Astrocyte of the hippocampus (primary cell): ENCODE data around the gene EBLN1.
"Not testable (repeated sequence)": the region's sequence is repeated elsewhere in the genome, so short reads cannot be mapped to it uniquely, and the experiment has no call there.

Experiments used
- DNase-seq: peaks from one replicate; pipeline ENCODE4 v3.0.0; 2011; ENCODE audit warnings: low read depth, low spot score

Gene EBLN1

DNA sequence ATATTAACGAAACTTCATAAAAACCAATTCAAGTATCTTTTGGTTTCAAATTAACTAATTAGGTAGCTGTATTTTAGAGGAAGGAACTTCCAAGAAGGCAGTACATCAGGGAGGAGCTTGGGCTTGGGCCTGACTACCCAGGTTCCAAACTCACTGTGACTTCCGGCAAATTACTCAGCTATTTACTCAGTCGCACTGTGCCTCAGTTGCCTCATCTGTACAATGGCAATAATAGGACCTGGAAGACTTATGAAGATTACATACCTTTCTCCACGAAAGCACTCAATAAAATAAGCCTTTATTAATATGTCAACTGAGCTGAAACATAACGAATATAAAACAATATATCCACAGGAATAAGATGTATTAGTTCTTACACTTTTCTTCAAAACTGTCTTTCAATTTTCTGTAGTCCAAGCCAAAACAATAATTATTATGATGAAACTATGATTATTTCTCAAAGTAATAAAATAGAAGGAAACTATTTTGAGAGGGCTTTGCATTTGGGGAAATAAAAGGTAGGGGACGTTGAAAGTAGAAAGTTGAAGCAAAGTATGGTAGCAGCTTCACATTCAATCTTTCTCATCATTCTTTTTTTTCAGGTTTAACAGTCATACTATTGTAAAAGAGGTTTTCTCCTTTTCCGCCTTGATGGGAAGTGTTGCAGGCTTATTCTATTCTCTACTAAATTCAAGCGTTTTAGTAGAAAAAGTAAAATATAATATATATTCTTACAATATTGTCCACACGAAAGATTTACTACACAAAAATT is 10.5 kb upstream of the EBLN1 start:
- DNase-seq, result no peak

DNA sequence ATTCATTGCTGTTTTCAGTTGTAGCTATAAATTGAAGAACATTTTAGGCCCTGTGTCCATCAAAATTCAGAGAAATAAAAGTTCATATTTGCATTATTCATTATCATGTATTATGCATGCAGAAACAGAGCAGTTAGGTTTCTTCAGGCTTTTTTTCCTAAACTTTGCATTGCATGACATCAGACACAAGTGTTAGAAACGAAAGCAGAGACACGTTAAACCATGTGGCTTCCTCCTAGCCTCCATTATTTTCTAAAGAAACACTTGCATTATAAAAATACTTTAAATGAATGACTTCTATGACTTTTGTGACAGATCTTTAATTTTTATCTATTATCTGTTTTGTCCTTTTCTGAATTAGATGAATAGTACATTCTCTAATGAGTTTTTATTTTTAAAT is 8.8 kb upstream of the EBLN1 start:
- no peak for DNase-seq

- DNase-seq, result no peak
Measured at GRCh38 chr10:22222236-22223190, 4.7 kb upstream of the EBLN1 start.

DNA sequence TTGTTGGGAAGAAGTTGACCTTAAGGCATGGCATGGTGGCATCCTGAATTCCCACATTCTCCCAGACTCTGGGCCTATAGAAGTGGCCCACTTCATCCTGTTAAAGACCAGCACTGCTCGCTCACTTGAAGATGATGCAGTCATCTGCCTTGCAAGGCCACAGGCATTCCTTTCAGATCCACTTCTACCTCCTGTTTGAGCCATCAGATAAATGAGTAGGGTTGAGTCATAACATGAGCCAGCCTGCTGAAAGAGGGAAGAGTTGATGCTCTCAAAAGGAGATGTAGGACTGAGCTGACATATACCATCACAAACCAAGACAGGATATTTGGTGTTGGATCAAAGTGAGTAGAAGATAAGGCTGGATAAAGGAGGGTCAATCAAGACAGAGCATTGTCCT is 1.5 kb upstream of the EBLN1 start:
- no peak for DNase-seq

DNA sequence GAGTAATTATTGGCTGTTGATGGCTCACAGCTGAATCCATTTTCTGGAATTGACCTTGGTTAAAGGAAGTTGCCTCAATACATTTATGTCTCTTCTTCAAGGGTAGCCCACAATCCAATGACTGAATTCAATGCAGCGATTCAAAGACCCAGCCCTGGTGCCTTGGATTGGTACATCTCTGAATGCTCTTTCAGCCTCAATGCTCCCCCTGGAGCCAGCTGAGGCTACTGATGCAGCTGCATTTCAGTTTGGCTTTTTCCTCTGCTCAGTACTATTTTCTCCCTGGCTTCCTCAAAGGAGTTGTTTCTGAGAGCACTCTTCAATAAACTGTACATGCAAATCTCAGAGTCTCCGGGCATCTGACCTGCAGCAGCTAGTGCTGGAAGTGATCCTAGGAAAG is 633 bp upstream of the EBLN1 start:
- DNase-seq, result no peak

- DNase-seq, result not testable (repeated sequence)
Measured at GRCh38 chr10:22217084-22217483, 731 bp downstream of the EBLN1 start.

DNA sequence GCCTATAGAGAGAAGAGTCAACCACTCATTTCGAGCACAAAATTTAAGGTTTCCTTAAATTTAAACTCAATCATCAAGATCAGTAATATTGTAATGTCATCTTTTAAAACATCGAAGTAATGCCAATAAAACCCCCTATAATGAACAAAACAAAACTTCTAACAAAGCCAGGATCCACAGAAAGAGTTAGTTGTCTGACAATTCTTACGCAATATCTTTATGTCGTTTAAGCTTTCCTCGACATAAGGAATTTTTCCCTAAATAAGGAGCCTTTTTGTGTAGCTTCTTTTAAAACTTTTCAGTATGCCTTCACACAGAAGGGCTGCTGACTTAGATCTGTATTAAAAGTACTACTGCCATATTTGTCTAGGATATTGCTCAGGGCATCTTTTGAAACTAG is 7.5 kb downstream of the EBLN1 start:
- no peak for DNase-seq

DNA sequence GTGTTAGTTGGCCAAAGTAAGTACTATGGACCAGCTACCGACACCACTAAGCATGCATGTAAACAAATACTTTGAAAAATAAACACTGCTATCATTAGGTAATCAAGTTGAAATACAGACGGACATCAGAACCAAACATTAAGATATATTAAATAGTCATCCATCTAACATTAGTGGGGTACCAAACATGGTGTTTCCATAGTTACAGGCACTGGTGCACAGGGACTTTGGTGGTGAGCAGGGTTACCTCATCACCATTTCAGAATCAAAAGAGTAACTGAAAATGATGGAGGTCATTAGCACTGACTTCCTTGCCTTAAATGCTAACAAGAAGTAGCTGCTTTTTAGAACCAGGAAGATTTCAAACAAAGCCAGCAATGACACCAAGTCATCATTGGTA is 23.9 kb downstream of the EBLN1 start:
- no peak for DNase-seq

- DNase-seq, result no peak
Measured at GRCh38 chr10:22185586-22185985, 32.2 kb downstream of the EBLN1 start.

DNA sequence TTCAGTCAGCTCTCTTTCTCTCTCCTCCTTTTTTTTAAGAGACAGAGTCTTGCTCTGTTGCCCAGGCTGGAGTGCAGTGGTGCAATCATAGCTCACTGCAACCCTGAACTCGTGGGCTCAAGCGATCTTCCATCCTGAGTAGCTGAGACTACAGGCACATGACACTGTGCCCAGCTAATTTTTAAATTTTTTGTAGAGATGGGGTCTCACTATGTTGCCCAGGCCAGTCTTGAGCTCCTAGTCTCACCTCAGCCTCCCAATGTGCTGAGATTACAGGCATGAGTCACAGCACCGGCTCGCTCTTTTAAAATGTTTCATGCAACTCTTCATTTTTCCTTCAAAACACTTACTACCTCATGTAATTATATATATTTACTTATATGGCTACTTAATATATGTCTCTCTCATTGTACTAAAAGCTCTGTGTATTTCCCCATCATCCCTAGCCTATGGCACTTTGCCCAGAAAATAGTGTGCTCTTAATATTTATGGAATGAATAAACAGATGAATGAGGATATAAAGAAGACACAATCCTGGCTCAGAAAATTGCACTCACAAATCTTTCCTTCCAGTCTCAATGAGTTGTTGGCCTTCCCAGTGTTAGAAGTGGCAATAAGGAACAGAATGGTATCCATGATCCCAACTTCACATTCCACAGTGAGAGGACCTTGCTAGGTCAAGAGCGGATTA is 33.9 kb downstream of the EBLN1 start:
- DNase-seq, result no peak

DNA sequence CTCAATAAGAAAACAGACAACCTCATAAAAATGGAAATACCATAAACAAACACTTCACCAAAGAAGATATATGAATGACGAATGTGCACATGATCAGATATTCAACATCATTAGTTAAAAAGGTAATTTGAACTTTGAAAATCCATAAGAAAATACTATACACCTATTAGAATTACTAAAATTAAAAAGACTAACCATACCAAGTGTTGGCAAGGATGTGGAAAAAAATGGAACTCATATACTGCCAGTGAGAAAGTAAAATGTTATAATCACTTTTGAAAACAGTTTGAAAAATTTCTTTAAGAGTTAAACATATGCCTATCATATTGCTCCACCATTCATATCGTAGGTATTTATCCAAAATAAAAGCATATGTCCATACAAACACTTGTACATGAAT is 37.1 kb downstream of the EBLN1 start:
- no peak for DNase-seq

- peak; percentile 8 for DNase-seq
Measured at GRCh38 chr10:22174442-22174841, 43.4 kb downstream of the EBLN1 start.

DNA sequence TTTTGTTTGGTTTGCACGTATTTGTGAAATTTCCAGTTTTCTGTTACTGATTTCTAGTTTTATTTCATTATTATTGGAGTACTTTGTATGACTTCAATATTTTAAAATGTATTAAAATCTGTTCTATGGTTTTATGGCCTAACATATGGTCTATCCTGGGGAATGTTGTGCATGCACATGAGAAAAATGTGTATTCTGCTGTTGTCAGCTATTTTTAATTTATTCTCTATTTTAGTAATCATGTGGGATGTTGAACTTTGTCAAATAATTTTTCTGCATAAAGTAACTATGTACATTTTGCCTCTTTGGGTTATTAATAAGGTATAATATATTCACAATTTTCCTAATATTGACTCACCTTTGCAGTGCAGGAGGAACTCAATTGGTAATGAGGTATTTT is 46.7 kb downstream of the EBLN1 start:
- DNase-seq, result no peak

GRCh38 chr10:22170582-22170981 is 47.2 kb downstream of the EBLN1 start:
- DNase-seq, result no peak

DNA sequence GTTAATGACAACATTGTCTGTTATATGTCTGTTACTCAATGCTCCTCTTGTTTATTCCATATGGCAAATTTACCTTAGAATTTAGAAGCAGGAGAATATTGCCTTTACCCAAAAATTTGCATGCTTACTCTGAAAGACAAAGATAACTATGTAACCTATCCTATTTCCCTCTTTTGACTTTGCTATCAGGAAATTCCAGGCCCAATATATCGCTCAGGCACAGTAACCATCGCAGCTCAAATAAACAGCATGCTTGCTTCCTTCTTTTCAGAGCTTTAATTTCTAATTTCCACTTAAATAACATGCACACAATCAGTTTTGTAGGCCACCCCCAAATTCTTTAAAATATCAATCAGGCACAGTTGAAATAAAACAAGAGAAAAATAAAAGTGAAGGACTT is 57.8 kb downstream of the EBLN1 start:
- DNase-seq, result no peak

- no peak for DNase-seq
Measured at GRCh38 chr10:22159180-22159579, 58.6 kb downstream of the EBLN1 start.
